PC-3 (cell line): Measurements from ENCODE around the gene FOXL3.

Source experiments
- CTCF ChIP-seq: fragments of 300-600 bp; sonication (generic); conservative IDR thresholded peaks from 2 replicates; pipeline ENCODE4 v1.5.1; 2017; ENCODE audit warnings: antibody characterized with exemption, low read depth, mild to moderate bottlenecking, low read length
- EZH2 ChIP-seq: fragments of 300-600 bp; sonication (generic); IDR thresholded peaks from one replicate; pipeline ENCODE4 v1.6.1; 2017; ENCODE audit warnings: antibody characterized with exemption, mild to moderate bottlenecking, low read length; ENCODE audit not compliant: unreplicated experiment

DNA sequence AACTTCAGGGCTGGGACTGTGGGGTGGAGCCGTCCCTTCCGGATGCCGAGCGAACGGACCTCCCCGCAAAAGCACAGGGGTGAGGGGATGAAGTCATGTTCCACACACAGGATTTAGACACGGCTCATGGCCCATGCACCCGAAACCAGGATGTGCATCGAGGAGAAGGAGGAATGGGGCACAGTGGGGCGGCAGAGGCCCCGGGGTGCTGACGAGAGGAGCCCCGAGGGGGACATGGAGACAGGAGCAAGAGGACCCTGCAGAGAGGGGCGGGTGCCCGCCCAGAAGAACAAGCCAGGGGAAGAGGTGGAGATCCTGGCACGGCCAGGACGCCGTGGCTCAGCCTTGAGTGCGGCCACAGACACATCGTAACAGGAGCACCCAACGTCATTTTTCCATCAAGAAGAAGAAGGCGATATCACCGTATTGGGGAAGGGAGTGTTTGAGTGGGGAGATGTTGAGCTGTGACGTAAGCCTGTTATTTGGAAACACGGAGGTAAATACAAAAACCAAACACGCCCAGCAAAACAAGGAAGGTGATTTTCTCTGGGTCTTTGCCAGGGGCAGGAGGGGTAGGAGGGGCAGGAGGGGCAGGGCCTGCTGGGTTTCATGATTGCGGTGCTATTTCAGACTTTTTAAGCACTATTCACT, 25.3 kb upstream of the FOXL3 start:
- TF ChIP-seq EZH2 (no peak), CTCF (no peak)
